ENCODE data around the gene ATF7.
"Not testable (repeated sequence)": the region's sequence is repeated elsewhere in the genome, so short reads cannot be mapped to it uniquely, and the experiment has no call there.

Gene ATF7

GRCh38 chr12:53563452-53564028, 62.6 kb downstream of the ATF7 start:
- no peak for DNase-seq

GRCh38 chr12:53561590-53561953, 64.6 kb downstream of the ATF7 start:
- DNase-seq: no peak

GRCh38 chr12:53560912-53561589, 65.1 kb downstream of the ATF7 start:
- DNase-seq: no peak

- DNase-seq: peak; percentile 55
Measured at GRCh38 chr12:53560351-53560750, 65.8 kb downstream of the ATF7 start.

GRCh38 chr12:53558631-53559030, 67.6 kb downstream of the ATF7 start:
- DNase-seq: no peak

- DNase-seq: no peak
Measured at GRCh38 chr12:53552361-53553327, 73.5 kb downstream of the ATF7 start.

GRCh38 chr12:53551889-53552291, 74.3 kb downstream of the ATF7 start:
- no peak for DNase-seq

GRCh38 chr12:53550595-53550994, 75.6 kb downstream of the ATF7 start:
- no peak for DNase-seq

GRCh38 chr12:53550131-53550530, 76.1 kb downstream of the ATF7 start:
- DNase-seq: not testable (repeated sequence)

- DNase-seq: not testable (repeated sequence)
Measured at GRCh38 chr12:53548354-53548753, 77.8 kb downstream of the ATF7 start.

- peak; percentile 72 for DNase-seq
Measured at GRCh38 chr12:53543539-53543938, 82.6 kb downstream of the ATF7 start.

GRCh38 chr12:53539526-53539925, 86.7 kb downstream of the ATF7 start:
- DNase-seq: no peak

- no peak for DNase-seq
Measured at GRCh38 chr12:53538209-53538689, 87.9 kb downstream of the ATF7 start.

- no peak for DNase-seq
Measured at GRCh38 chr12:53536962-53537361, 89.2 kb downstream of the ATF7 start.

GRCh38 chr12:53533471-53533870, 92.7 kb downstream of the ATF7 start:
- DNase-seq: no peak

- no peak for DNase-seq
Measured at GRCh38 chr12:53532524-53533445, 93.4 kb downstream of the ATF7 start.

- no peak for DNase-seq
Measured at GRCh38 chr12:53532021-53532420, 94.2 kb downstream of the ATF7 start.

GRCh38 chr12:53530920-53531319, 95.3 kb downstream of the ATF7 start:
- DNase-seq: no peak

- no peak for DNase-seq
Measured at GRCh38 chr12:53530061-53530460, 96.1 kb downstream of the ATF7 start.

- no peak for DNase-seq
Measured at GRCh38 chr12:53524476-53524875, 101.7 kb downstream of the ATF7 start.

GRCh38 chr12:53523131-53523530, 103.1 kb downstream of the ATF7 start:
- no peak for DNase-seq

GRCh38 chr12:53518381-53518780, 107.8 kb downstream of the ATF7 start:
- DNase-seq: no peak
